ENCODE measurements around the gene MAPK1.

DNA sequence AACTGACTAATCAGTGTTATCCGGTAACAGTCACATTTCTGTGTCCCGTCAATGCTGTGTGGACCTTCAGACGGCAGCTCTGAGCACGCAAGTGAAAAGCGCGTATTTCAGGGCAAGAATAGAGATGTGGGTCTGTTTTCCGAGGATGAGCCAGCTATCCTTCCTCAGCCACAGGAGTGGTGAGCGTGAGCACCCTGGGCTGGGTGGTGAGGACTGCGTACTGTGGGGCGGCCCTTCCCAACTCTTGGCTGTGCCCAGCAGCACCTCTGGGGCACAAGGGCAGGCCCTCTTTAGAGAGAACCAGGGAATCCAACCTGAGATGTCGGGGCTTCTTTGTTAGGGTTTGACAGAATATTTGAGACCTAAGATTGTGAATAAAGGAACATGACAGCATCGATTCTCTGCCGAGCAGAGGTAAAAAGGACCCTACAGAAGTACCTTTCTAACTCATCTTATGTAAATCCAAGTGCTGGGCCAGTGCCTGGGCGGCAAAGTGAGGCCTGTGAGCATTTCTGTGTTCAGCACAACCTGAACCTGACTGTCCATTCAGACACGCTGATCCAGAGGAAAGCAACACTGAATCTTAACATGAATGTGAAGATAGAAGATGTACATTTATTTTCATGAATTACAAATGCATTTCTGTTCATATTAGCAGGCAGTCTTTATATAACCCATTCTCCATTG is 105.3 kb downstream of the MAPK1 start:
- TF ChIP-seq ZNF274 (IDR thresholded peaks at IDR 0.05; ENCODE audit: low read depth, low read length) = no peak
- TF ChIP-seq YY1 (IDR thresholded peaks at IDR 0.05; ENCODE audit: insufficient read depth, insufficient read length) = no peak
